Activated CD4-positive, alpha-beta memory T cell treated with anti-CD3 and anti-CD28 coated beads for 36 hours (primary cell): ENCODE measurements around the gene IRF6. TPM values are rescaled to one million over a fixed set of nuclear protein-coding genes. Genes with fewer than 3 reads are reported as not detected.

ENCODE experiments used
- CTCF ChIA-PET: fragments of 350-600 bp; sonication (Branson Sonifier 250); formaldehyde crosslinking; loops from one replicate; lab custom pipeline; 2021; ENCODE audit warnings: antibody characterized with exemption, inconsistent platforms; lab: Charles Lee
- POLR2A ChIA-PET: fragments of 350-600 bp; sonication (Branson Sonifier 250); formaldehyde crosslinking; loops from one replicate; lab custom pipeline; 2021; ENCODE audit warnings: antibody characterized with exemption; lab: Charles Lee
- DNase-seq: peaks from one replicate; pipeline ENCODE4 v3.0.0-alpha.2; 2020
- H3K27ac Mint-ChIP-seq: one replicate; pipeline ENCODE4 v1.8.0; 2021; ENCODE audit warnings: mixed read lengths
- H3K27me3 Mint-ChIP-seq: one replicate; pipeline ENCODE4 v1.8.0; 2021; ENCODE audit warnings: mixed read lengths
- H3K36me3 Mint-ChIP-seq: one replicate; pipeline ENCODE4 v1.8.0; 2021; ENCODE audit warnings: mixed read lengths
- H3K4me1 Mint-ChIP-seq: one replicate; pipeline ENCODE4 v1.8.0; 2021; ENCODE audit warnings: low read depth, mixed read lengths
- H3K4me3 Mint-ChIP-seq: one replicate; pipeline ENCODE4 v1.8.0; 2021; ENCODE audit warnings: mild to moderate bottlenecking, mixed read lengths
- H3K9me3 Mint-ChIP-seq: one replicate; pipeline ENCODE4 v1.8.0; 2021; ENCODE audit warnings: mixed read lengths
- intact Hi-C: fragments of 100-400 bp; cut with micrococcal nuclease; formaldehyde crosslinking; loops from one replicate; pipeline ENCODE4 v1.15.1; 2023
- total RNA-seq, 2 experiments: library from RNA; stranded (reverse); gene quantifications; one replicate each; pipeline ENCODE4 v1.2.3, GENCODE V29; 2021

IRF6 gene
- total RNA-seq, 2 experiments from 2014 or later: 0.07 to 0.31 TPM

- CTCF ChIA-PET: interaction anchor here (0.6 to 1.6 kb wide), 4 partner anchors 12 to 203 kb away, joined by 3 to 5 read pairs (median 4); no protein-coding TSS in a partner anchor
- peaks cover 62% of the 10 kb centered on the region for H3K36me3 Mint-ChIP-seq
- no peak for DNase-seq
- H3K27ac Mint-ChIP-seq: no peak overlapping the region
- POLR2A ChIA-PET: interaction anchor here (1.0 to 4.6 kb wide), 4 partner anchors 12 to 20 kb away, joined by 4 to 35 read pairs (median 18); partner anchors contain the start of genes C1orf74 and TRAF3IP3
- intact Hi-C loops: no loop called here
- H3K4me1 Mint-ChIP-seq: peaks cover 23% of the 10 kb centered on the region
- no peaks in the 10 kb centered on the region for H3K27me3 Mint-ChIP-seq
- H3K4me3 Mint-ChIP-seq: no peak overlapping the region
- H3K9me3 Mint-ChIP-seq: no peaks in the 10 kb centered on the region
Observed at GRCh38 chr1:209772126-209772525, 33.8 kb downstream of the IRF6 start.

- Mint-ChIP-seq H3K4me3 (no peak overlapping the region), H3K27me3 (no peaks in the 10 kb centered on the region), H3K27ac (no peak overlapping the region), H3K4me1 (peaks cover 15% of the 10 kb centered on the region), H3K9me3 (no peaks in the 10 kb centered on the region), H3K36me3 (peaks cover 63% of the 10 kb centered on the region)
- POLR2A ChIA-PET: interaction anchor here (0.6 to 6.1 kb wide), 3 partner anchors 15 to 35 kb away, joined by 3 to 184 read pairs (median 25); partner anchors contain the start of gene TRAF3IP3
- intact Hi-C loops: no loop called here
- CTCF ChIA-PET: interaction anchor here (1.1 to 5.7 kb wide), 3 partner anchors 15 to 56 kb away, joined by 4 to 98 read pairs (median 43); partner anchors contain the start of genes TRAF3IP3 and UTP25
- no peak for DNase-seq
Observed at GRCh38 chr1:209770636-209771415, 35.1 kb downstream of the IRF6 start.

- ChIA-PET CTCF (interaction anchor here (0.9 to 5.7 kb wide), 11 partner anchors 9 to 604 kb away, joined by 3 to 98 read pairs (median 4); partner anchors contain the start of genes C1orf74, TRAF3IP3 and UTP25), POLR2A (interaction anchor here (0.6 to 6.1 kb wide), 6 partner anchors 10 to 58 kb away, joined by 3 to 184 read pairs (median 15); partner anchors contain the start of genes C1orf74, TRAF3IP3 and UTP25)
- H3K4me3 Mint-ChIP-seq: no peak overlapping the region
- intact Hi-C loops: loop anchor here (1.0 to 5.0 kb wide), 3 partner anchors 45 to 562 kb away; no protein-coding TSS in a partner anchor
- H3K27ac Mint-ChIP-seq: no peak overlapping the region
- no peak for DNase-seq
- peaks cover 10% of the 10 kb centered on the region for H3K4me1 Mint-ChIP-seq
- H3K27me3 Mint-ChIP-seq: no peaks in the 10 kb centered on the region
- H3K9me3 Mint-ChIP-seq: no peaks in the 10 kb centered on the region
- peaks cover 62% of the 10 kb centered on the region for H3K36me3 Mint-ChIP-seq
Observed at GRCh38 chr1:209769971-209770370, 36.0 kb downstream of the IRF6 start.

GRCh38 chr1:209769171-209769904 lies 36.6 kb downstream of the IRF6 start:
- peak; percentile 90 for DNase-seq
- Mint-ChIP-seq H3K27me3 (no peaks in the 10 kb centered on the region), H3K4me3 (no peak overlapping the region), H3K27ac (no peak overlapping the region), H3K36me3 (peaks cover 58% of the 10 kb centered on the region), H3K9me3 (no peaks in the 10 kb centered on the region), H3K4me1 (peaks cover 5% of the 10 kb centered on the region)
- CTCF ChIA-PET: interaction anchor here (0.9 to 5.7 kb wide), 14 partner anchors 10 to 605 kb away, joined by 3 to 98 read pairs (median 4); partner anchors contain the start of genes C1orf74, TRAF3IP3 and UTP25
- intact Hi-C loops: loop anchor here (1.0 to 5.0 kb wide), 3 partner anchors 45 to 563 kb away; no protein-coding TSS in a partner anchor
- POLR2A ChIA-PET: interaction anchor here (0.7 to 6.1 kb wide), 10 partner anchors 11 to 572 kb away, joined by 3 to 184 read pairs (median 5); partner anchors contain the start of genes C1orf74, LAMB3, TRAF3IP3 and UTP25

- POLR2A ChIA-PET: interaction anchor here (0.7 to 6.1 kb wide), 10 partner anchors 12 to 573 kb away, joined by 3 to 184 read pairs (median 5); partner anchors contain the start of genes C1orf74, LAMB3 and TRAF3IP3
Observed at GRCh38 chr1:209768354-209768774, 37.6 kb downstream of the IRF6 start.

GRCh38 chr1:209767706-209768105 lies 38.2 kb downstream of the IRF6 start:
- Mint-ChIP-seq H3K4me3 (no peak overlapping the region), H3K27ac (peak overlapping the region; percentile 69), H3K4me1 (peaks cover 17% of the 10 kb centered on the region), H3K36me3 (peaks cover 61% of the 10 kb centered on the region), H3K27me3 (no peaks in the 10 kb centered on the region), H3K9me3 (no peaks in the 10 kb centered on the region)
- intact Hi-C loops: loop anchor here (1.0 to 5.0 kb wide), 7 partner anchors 11 to 565 kb away; partner anchors contain the start of genes C1orf74, TRAF3IP3 and UTP25
- ChIA-PET CTCF (interaction anchor here (1.0 to 5.7 kb wide), 10 partner anchors 12 to 198 kb away, joined by 3 to 98 read pairs (median 4); partner anchors contain the start of genes TRAF3IP3 and UTP25), POLR2A (interaction anchor here (0.9 to 6.1 kb wide), 10 partner anchors 12 to 115 kb away, joined by 3 to 184 read pairs (median 5); partner anchors contain the start of genes C1orf74, LAMB3, TRAF3IP3 and UTP25)
- DNase-seq: no peak

More at GRCh38 chr1:209768354-209768774, 37.6 kb downstream of the IRF6 start:
- Mint-ChIP-seq H3K9me3 (no peaks in the 10 kb centered on the region), H3K4me3 (no peak overlapping the region), H3K27me3 (no peaks in the 10 kb centered on the region), H3K27ac (no peak overlapping the region), H3K4me1 (peaks cover 10% of the 10 kb centered on the region), H3K36me3 (peaks cover 61% of the 10 kb centered on the region)
- intact Hi-C loops: loop anchor here (1.0 to 5.0 kb wide), 7 partner anchors 12 to 564 kb away; partner anchors contain the start of genes C1orf74, TRAF3IP3 and UTP25
- peak; percentile 95 for DNase-seq
- CTCF ChIA-PET: interaction anchor here (1.0 to 5.7 kb wide), 11 partner anchors 13 to 199 kb away, joined by 3 to 98 read pairs (median 4); partner anchors contain the start of genes TRAF3IP3 and UTP25

GRCh38 chr1:209767096-209767495 lies 38.8 kb downstream of the IRF6 start:
- POLR2A ChIA-PET: interaction anchor here (0.9 to 6.1 kb wide), 6 partner anchors 12 to 61 kb away, joined by 3 to 184 read pairs (median 15); partner anchors contain the start of genes C1orf74, TRAF3IP3 and UTP25
- no peaks in the 10 kb centered on the region for H3K9me3 Mint-ChIP-seq
- H3K4me1 Mint-ChIP-seq: peaks cover 23% of the 10 kb centered on the region
- H3K27ac Mint-ChIP-seq: peak overlapping the region; percentile 79
- no peak for DNase-seq
- CTCF ChIA-PET: interaction anchor here (0.6 to 5.7 kb wide), 7 partner anchors 11 to 1005 kb away, joined by 3 to 98 read pairs (median 4); partner anchors contain the start of gene TRAF3IP3
- peaks cover 66% of the 10 kb centered on the region for H3K36me3 Mint-ChIP-seq
- intact Hi-C loops: loop anchor here (5.0 kb wide), 1 partner anchor 565 kb away; no protein-coding TSS in a partner anchor
- peak overlapping the region; percentile 40 for H3K4me3 Mint-ChIP-seq
- H3K27me3 Mint-ChIP-seq: no peaks in the 10 kb centered on the region

GRCh38 chr1:209766051-209766450 lies 39.9 kb downstream of the IRF6 start:
- Mint-ChIP-seq H3K9me3 (no peaks in the 10 kb centered on the region), H3K4me1 (peaks cover 33% of the 10 kb centered on the region), H3K36me3 (peaks cover 76% of the 10 kb centered on the region), H3K27ac (peak overlapping the region; percentile 79), H3K27me3 (no peaks in the 10 kb centered on the region), H3K4me3 (peak overlapping the region; percentile 17)
- ChIA-PET CTCF (interaction anchor here (0.9 to 5.7 kb wide), 6 partner anchors 10 to 197 kb away, joined by 3 to 98 read pairs (median 18); partner anchors contain the start of gene TRAF3IP3), POLR2A (interaction anchor here (0.7 to 6.1 kb wide), 5 partner anchors 9 to 60 kb away, joined by 3 to 184 read pairs (median 25); partner anchors contain the start of genes C1orf74 and TRAF3IP3)
- intact Hi-C loops: loop anchor here (5.0 kb wide), 1 partner anchor 566 kb away; no protein-coding TSS in a partner anchor
- peak; percentile 66 for DNase-seq

GRCh38 chr1:209761011-209761635 lies 44.8 kb downstream of the IRF6 start:
- intact Hi-C loops: no loop called here
- H3K27ac Mint-ChIP-seq: peak overlapping the region; percentile 76
- no peak for DNase-seq
- peaks cover 90% of the 10 kb centered on the region for H3K36me3 Mint-ChIP-seq
- H3K9me3 Mint-ChIP-seq: no peaks in the 10 kb centered on the region
- H3K4me3 Mint-ChIP-seq: peak overlapping the region; percentile 45
- H3K4me1 Mint-ChIP-seq: peaks cover 65% of the 10 kb centered on the region
- ChIA-PET POLR2A (interaction anchor here (1.0 to 1.3 kb wide), 3 partner anchors 10 to 50 kb away, joined by 3 to 4 read pairs (median 4); no protein-coding TSS in a partner anchor), CTCF (interaction anchor here (1.1 to 10.2 kb wide), 4 partner anchors 7 to 63 kb away, joined by 3 to 98 read pairs (median 6); no protein-coding TSS in a partner anchor)
- no peaks in the 10 kb centered on the region for H3K27me3 Mint-ChIP-seq
